ENCODE measurements around the gene SNAI3. TPM values are rescaled to one million over a fixed set of nuclear protein-coding genes. Genes with fewer than 3 reads are reported as not detected.

Gene SNAI3
- total RNA-seq, 1 experiment from 2014 or later, result 2.2 TPM

DNA sequence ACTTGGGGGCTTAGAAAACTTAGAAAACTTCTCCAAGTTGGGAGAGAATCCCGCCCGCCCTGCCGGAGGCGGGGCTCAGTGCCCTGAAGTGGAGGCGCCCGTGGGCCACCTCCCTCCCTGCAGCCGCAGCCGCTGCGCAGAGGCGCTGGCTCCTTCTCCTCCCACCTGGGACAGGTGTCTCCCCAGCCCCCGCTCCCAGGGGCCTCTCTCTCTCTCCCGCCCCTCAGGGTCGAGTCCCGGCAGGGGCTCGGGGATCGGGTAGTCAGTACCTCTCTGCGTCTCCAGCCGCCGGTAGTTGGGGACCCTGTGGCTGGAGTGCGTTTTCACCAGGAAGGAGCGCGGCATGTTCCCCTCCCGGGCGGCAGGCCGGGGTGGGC is 257 bp downstream of the SNAI3 start (continued):
- TF ChIP-seq, protein P1, sequence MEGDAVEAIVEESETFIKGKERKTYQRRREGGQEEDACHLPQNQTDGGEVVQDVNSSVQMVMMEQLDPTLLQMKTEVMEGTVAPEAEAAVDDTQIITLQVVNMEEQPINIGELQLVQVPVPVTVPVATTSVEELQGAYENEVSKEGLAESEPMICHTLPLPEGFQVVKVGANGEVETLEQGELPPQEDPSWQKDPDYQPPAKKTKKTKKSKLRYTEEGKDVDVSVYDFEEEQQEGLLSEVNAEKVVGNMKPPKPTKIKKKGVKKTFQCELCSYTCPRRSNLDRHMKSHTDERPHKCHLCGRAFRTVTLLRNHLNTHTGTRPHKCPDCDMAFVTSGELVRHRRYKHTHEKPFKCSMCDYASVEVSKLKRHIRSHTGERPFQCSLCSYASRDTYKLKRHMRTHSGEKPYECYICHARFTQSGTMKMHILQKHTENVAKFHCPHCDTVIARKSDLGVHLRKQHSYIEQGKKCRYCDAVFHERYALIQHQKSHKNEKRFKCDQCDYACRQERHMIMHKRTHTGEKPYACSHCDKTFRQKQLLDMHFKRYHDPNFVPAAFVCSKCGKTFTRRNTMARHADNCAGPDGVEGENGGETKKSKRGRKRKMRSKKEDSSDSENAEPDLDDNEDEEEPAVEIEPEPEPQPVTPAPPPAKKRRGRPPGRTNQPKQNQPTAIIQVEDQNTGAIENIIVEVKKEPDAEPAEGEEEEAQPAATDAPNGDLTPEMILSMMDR (IDR thresholded peaks at IDR 0.05 in 2 of 3, conservative IDR thresholded peaks at IDR 0.05 in 1 of 3; ENCODE audit: borderline replicate concordance in 1 of 3, insufficient read depth in 1 of 3, low read depth in 2 of 3, low read length in 2 of 3), result no peak
- TF ChIP-seq SRF (IDR thresholded peaks at IDR 0.05; ENCODE audit: low read depth), result no peak
- no peak for TF ChIP-seq TCF7L2 (IDR thresholded peaks at IDR 0.05; ENCODE audit: borderline replicate concordance, extremely low read depth, insufficient read depth, insufficient read length)
- TF ChIP-seq RAD21 (IDR thresholded peaks at IDR 0.05; ENCODE audit: low read depth), result no peak
- no peak for TF ChIP-seq FOSL1 (IDR thresholded peaks at IDR 0.05; ENCODE audit: low read depth)
- no peak for TF ChIP-seq ELF1 (IDR thresholded peaks at IDR 0.05; ENCODE audit: borderline replicate concordance, low read depth)
- no peak for TF ChIP-seq EZH2phosphoT487 (IDR thresholded peaks at IDR 0.05; ENCODE audit: borderline replicate concordance)

- no peaks in the 10 kb centered on the region for H3K79me2 ChIP-seq (ENCODE audit: insufficient read depth, low read length)
- TF ChIP-seq, protein P1 (IDR thresholded peaks at IDR 0.05 in 2 of 3, conservative IDR thresholded peaks at IDR 0.05 in 1 of 3; ENCODE audit: borderline replicate concordance in 1 of 3, insufficient read depth in 1 of 3, low read depth in 2 of 3, low read length in 2 of 3), result peak in 2 of 3 experiments; percentile 82 to 85; a peak in 5 of 6 replicates
- TF ChIP-seq, protein P2, sequence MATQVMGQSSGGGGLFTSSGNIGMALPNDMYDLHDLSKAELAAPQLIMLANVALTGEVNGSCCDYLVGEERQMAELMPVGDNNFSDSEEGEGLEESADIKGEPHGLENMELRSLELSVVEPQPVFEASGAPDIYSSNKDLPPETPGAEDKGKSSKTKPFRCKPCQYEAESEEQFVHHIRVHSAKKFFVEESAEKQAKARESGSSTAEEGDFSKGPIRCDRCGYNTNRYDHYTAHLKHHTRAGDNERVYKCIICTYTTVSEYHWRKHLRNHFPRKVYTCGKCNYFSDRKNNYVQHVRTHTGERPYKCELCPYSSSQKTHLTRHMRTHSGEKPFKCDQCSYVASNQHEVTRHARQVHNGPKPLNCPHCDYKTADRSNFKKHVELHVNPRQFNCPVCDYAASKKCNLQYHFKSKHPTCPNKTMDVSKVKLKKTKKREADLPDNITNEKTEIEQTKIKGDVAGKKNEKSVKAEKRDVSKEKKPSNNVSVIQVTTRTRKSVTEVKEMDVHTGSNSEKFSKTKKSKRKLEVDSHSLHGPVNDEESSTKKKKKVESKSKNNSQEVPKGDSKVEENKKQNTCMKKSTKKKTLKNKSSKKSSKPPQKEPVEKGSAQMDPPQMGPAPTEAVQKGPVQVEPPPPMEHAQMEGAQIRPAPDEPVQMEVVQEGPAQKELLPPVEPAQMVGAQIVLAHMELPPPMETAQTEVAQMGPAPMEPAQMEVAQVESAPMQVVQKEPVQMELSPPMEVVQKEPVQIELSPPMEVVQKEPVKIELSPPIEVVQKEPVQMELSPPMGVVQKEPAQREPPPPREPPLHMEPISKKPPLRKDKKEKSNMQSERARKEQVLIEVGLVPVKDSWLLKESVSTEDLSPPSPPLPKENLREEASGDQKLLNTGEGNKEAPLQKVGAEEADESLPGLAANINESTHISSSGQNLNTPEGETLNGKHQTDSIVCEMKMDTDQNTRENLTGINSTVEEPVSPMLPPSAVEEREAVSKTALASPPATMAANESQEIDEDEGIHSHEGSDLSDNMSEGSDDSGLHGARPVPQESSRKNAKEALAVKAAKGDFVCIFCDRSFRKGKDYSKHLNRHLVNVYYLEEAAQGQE (IDR thresholded peaks at IDR 0.05; ENCODE audit: low read depth), result no peak
- H3K4me3 ChIP-seq (replicated peaks in 1 of 2; ENCODE audit: low read depth in 1 of 2, low read length in 2 of 2), result peak overlapping the region; percentile 68 to 83
- POLR2A ChIA-PET, result no interaction called here
- CTCF ChIA-PET, result interaction anchor here (0.6 to 1.5 kb wide), 4 partner anchors 13 to 482 kb away, joined by 3 to 10 read pairs (median 4); no protein-coding TSS in a partner anchor
- H3K9me2 ChIP-seq (ENCODE audit: insufficient read depth), result no peaks in the 10 kb centered on the region
- RAD21 ChIA-PET (ENCODE audit: low non-redundant PET in 1 of 2, low total read pairs in 2 of 2, uncharacterized antibody in 2 of 2, unreplicated experiment in 2 of 2), result no interaction called here
- H3K36me3 ChIP-seq (ENCODE audit: control insufficient read depth in 1 of 2, insufficient read depth in 2 of 2, low read length in 2 of 2), result no peaks in the 10 kb centered on the region
- ATAC-seq, result peak; percentile 19
- no peaks in the 10 kb centered on the region for H3K27me3 ChIP-seq (ENCODE audit: insufficient read depth, low read length)
- peaks cover 25 to 38% of the 10 kb centered on the region in 2 experiments for H3K4me1 ChIP-seq (ENCODE audit: control insufficient read depth in 1 of 2, insufficient read depth in 2 of 2, low read length in 2 of 2)
- H3K9ac ChIP-seq (ENCODE audit: low read length), result peak overlapping the region; percentile 62
- BruUV-seq (replicated peaks), result no TSS peak
- peak overlapping the region; percentile 100 for H3K4me2 ChIP-seq (ENCODE audit: low read length)
- peak overlapping the region; percentile 25; the same call in 1 of the 2 replicates for H3K27ac ChIP-seq (ENCODE audit: low read depth, low read length)
- peak overlapping the region; percentile 96 for H2AFZ ChIP-seq (ENCODE audit: low read depth, low read length, poor library complexity, severe bottlenecking)
- intact Hi-C loops (cut with micrococcal nuclease), result no loop called here
- no peak for DNase-seq (ENCODE audit: low read depth, low spot score)
- no peaks in the 10 kb centered on the region for H3K9me3 ChIP-seq (ENCODE audit: control insufficient read depth in 1 of 2, insufficient read depth in 1 of 2, low read depth in 1 of 2, low read length in 2 of 2)
- no peaks in the 10 kb centered on the region for H4K20me1 ChIP-seq (ENCODE audit: insufficient read depth)
These were observed 898 bp downstream of the SNAI3 start for GRCh38 chr16:88685156-88686061.
